COR-L47 (cell line): ENCODE measurements around the gene EXOC7.
A peak's percentile ranks its signal among the peaks of the same experiment; 100 is the strongest.

ENCODE experiments used
- DNase-seq: peaks from one replicate; lab custom pipeline; 2025; lab: John Stamatoyannopoulos, UW

Gene EXOC7

GRCh38 chr17:76138234-76138895 is 34.8 kb upstream of the EXOC7 start:
- DNase-seq = peak; percentile 69

- no peak for DNase-seq
Observed at GRCh38 chr17:76137351-76138233, 34.0 kb upstream of the EXOC7 start.

GRCh38 chr17:76137001-76137350 is 33.4 kb upstream of the EXOC7 start:
- no peak for DNase-seq

- peak; percentile 66 for DNase-seq
Observed at GRCh38 chr17:76136276-76137000, 32.9 kb upstream of the EXOC7 start.

GRCh38 chr17:76135810-76136188 is 32.2 kb upstream of the EXOC7 start:
- DNase-seq = no peak

GRCh38 chr17:76134911-76135809 is 31.6 kb upstream of the EXOC7 start:
- DNase-seq = no peak

GRCh38 chr17:76132574-76133338 is 29.2 kb upstream of the EXOC7 start:
- DNase-seq = peak; percentile 90

- no peak for DNase-seq
Observed at GRCh38 chr17:76131692-76132573, 28.3 kb upstream of the EXOC7 start.

- DNase-seq = no peak
Observed at GRCh38 chr17:76131051-76131691, 27.6 kb upstream of the EXOC7 start.

- DNase-seq = no peak
Observed at GRCh38 chr17:76130473-76130872, 26.9 kb upstream of the EXOC7 start.

- DNase-seq = no peak
Observed at GRCh38 chr17:76125922-76126321, 22.3 kb upstream of the EXOC7 start.

- DNase-seq = no peak
Observed at GRCh38 chr17:76125391-76125675, 21.7 kb upstream of the EXOC7 start.

- no peak for DNase-seq
Observed at GRCh38 chr17:76124582-76125390, 21.2 kb upstream of the EXOC7 start.

GRCh38 chr17:76123749-76124581 is 20.4 kb upstream of the EXOC7 start:
- no peak for DNase-seq

GRCh38 chr17:76123191-76123499 is 19.6 kb upstream of the EXOC7 start:
- no peak for DNase-seq

- no peak for DNase-seq
Observed at GRCh38 chr17:76122431-76123190, 19.0 kb upstream of the EXOC7 start.

GRCh38 chr17:76121932-76122430 is 18.4 kb upstream of the EXOC7 start:
- DNase-seq = no peak
